HG03354 (cell line): ENCODE data around the gene ERICH2.

Experiments used
- ATAC-seq: cut with Tn5 transposase; IDR thresholded peaks from one replicate; pipeline ENCODE4 v1.9.1; 2021; ENCODE audit warnings: mild to moderate bottlenecking; ENCODE audit not compliant: unreplicated experiment, poor library complexity, severe bottlenecking

The ERICH2 gene

GRCh38 chr2:170828533-170828916, 58.3 kb downstream of the ERICH2 start:
- no peak for ATAC-seq

GRCh38 chr2:170829036-170829435, 58.9 kb downstream of the ERICH2 start:
- no peak for ATAC-seq

- no peak for ATAC-seq
These were observed 60.0 kb downstream of the ERICH2 start for GRCh38 chr2:170830166-170830565.

GRCh38 chr2:170831115-170831514, 60.9 kb downstream of the ERICH2 start:
- ATAC-seq = no peak

- no peak for ATAC-seq
These were observed 65.8 kb downstream of the ERICH2 start for GRCh38 chr2:170836027-170836426.

GRCh38 chr2:170840717-170841210, 70.6 kb downstream of the ERICH2 start:
- no peak for ATAC-seq

- ATAC-seq = no peak
These were observed 72.6 kb downstream of the ERICH2 start for GRCh38 chr2:170842785-170843184.

GRCh38 chr2:170843656-170844055, 73.5 kb downstream of the ERICH2 start:
- ATAC-seq = no peak

- no peak for ATAC-seq
These were observed 75.2 kb downstream of the ERICH2 start for GRCh38 chr2:170845343-170845742.

- ATAC-seq = no peak
These were observed 76.1 kb downstream of the ERICH2 start for GRCh38 chr2:170846314-170846713.

GRCh38 chr2:170847716-170848115, 77.5 kb downstream of the ERICH2 start:
- ATAC-seq = no peak
